T-cell (primary cell): ENCODE results near the gene UFM1. TPM values are rescaled to one million over a fixed set of nuclear protein-coding genes. Genes with fewer than 3 reads are reported as not detected.

Experiments
- ATAC-seq, 4 experiments: fragments of 200-7000 bp in 3 of 4; fragments of 150-1000 bp in 1 of 4; cut with Tn5 transposase; replicated peaks in 1 of 4; 1 replicate in 3 of 4; 2 replicates in 1 of 4; pipeline ENCODE4 v1.10.0; 2021; ENCODE audit warnings: moderate library complexity in 3 of 4, mild to moderate bottlenecking in 2 of 4, moderate number of reproducible peaks in 1 of 4
- CTCF ChIA-PET, 2 donors: fragments of 300-600 bp; sonication (Branson Sonifier 250); formaldehyde crosslinking; loops; one replicate each; lab custom pipeline; 2022; ENCODE audit warnings: antibody characterized with exemption in 2 of 2; lab: Charles Lee
- POLR2A ChIA-PET, 2 donors: fragments of 300-600 bp; sonication (Branson Sonifier 250); formaldehyde crosslinking; loops; one replicate each; lab custom pipeline; 2022; ENCODE audit warnings: antibody characterized with exemption in 2 of 2; lab: Charles Lee
- DNase-seq, 35 experiments: peaks; one replicate each; pipeline versions ENCODE4 v3.0.0 to v3.0.0-alpha.2; 2013 to 2023
- H3K27ac ChIP-seq: one replicate; pipeline ENCODE4 v1.5.1; 2013; ENCODE audit warnings: low read length
- H3K27me3 ChIP-seq, 2 experiments: replicated peaks in 1 of 2; 1 replicate in 1 of 2; 2 replicates in 1 of 2; pipeline versions ENCODE4 v1.6.1 to v1.7.0; 2013; ENCODE audit warnings: low read length in 1 of 2, mixed read lengths in 1 of 2; ENCODE audit not compliant: control insufficient read depth in 2 of 2, insufficient read depth in 2 of 2; ENCODE audit errors: extremely low read depth in 1 of 2
- H3K36me3 ChIP-seq, 2 donors: 1 replicate in 1 of 2; 2 replicates in 1 of 2; pipeline versions ENCODE4 v1.6.1 to v1.7.0; 2013; ENCODE audit warnings: low read length in 1 of 2; ENCODE audit not compliant: control insufficient read depth in 2 of 2, insufficient read depth in 1 of 2; ENCODE audit errors: extremely low read depth in 1 of 2
- H3K4me1 ChIP-seq, 2 experiments: 1 replicate in 1 of 2; 2 replicates in 1 of 2; pipeline versions ENCODE4 v1.6.1 to v1.7.0; 2013; ENCODE audit warnings: low read length in 2 of 2, mixed read lengths in 1 of 2; ENCODE audit not compliant: insufficient read depth in 2 of 2, control insufficient read depth in 1 of 2; ENCODE audit errors: extremely low read depth in 1 of 2
- H3K4me3 ChIP-seq, 2 donors: 1 replicate in 1 of 2; 2 replicates in 1 of 2; pipeline versions ENCODE4 v1.5.1 to v1.7.0; 2013; ENCODE audit warnings: mild to moderate bottlenecking in 2 of 2, low read length in 1 of 2, moderate library complexity in 1 of 2; ENCODE audit not compliant: control insufficient read depth in 1 of 2; ENCODE audit errors: extremely low read depth in 1 of 2
- H3K9me3 ChIP-seq: 2 replicates; pipeline ENCODE4 v1.7.0; 2013
- H3K27ac Mint-ChIP-seq, 2 donors: one replicate each; pipeline ENCODE4 v1.8.0; 2020 to 2021; ENCODE audit warnings: mild to moderate bottlenecking in 2 of 2, mixed read lengths in 2 of 2
- H3K27me3 Mint-ChIP-seq, 2 donors: one replicate each; pipeline ENCODE4 v1.8.0; 2021 to 2022; ENCODE audit warnings: mixed read lengths in 2 of 2
- H3K36me3 Mint-ChIP-seq: one replicate; pipeline ENCODE4 v1.8.0; 2021; ENCODE audit warnings: mixed read lengths
- H3K4me1 Mint-ChIP-seq, 3 donors: one replicate each; pipeline ENCODE4 v1.8.0; 2020 to 2022; ENCODE audit warnings: mixed read lengths in 3 of 3, mild to moderate bottlenecking in 1 of 3
- H3K4me3 Mint-ChIP-seq, 3 donors: one replicate each; pipeline ENCODE4 v1.8.0; 2020 to 2022; ENCODE audit warnings: mild to moderate bottlenecking in 3 of 3, mixed read lengths in 3 of 3, moderate library complexity in 3 of 3
- H3K9me3 Mint-ChIP-seq, 3 donors: one replicate each; pipeline ENCODE4 v1.8.0; 2020 to 2022; ENCODE audit warnings: mixed read lengths in 3 of 3
- WGBS: methylation state at CpG from one replicate; pipeline ENCODE4 v1.1.5; 2013; ENCODE audit warnings: missing lambda C conversion rate; ENCODE audit not compliant: insufficient coverage; 5-methylcytosine and 5-hydroxymethylcytosine counted together
- total RNA-seq, 35 experiments: library from RNA in 6 of 35; stranded (reverse) in 6 of 35; fragments of 120-200 nt in 1 of 35; gene quantifications; one replicate each; pipeline versions ENCODE4 v1.2.1 to v1.2.4 and lab custom pipeline; 2013 to 2026

Gene UFM1
- total RNA-seq, 5 donors from 2014 or later (not counting 1 experiment from before 2014, with no cell fraction given): 54.2 to 72.7 (median 59.7) TPM

- DNase-seq (no peak), ATAC-seq (no peak)
- Histone ChIP-seq H3K9me3 (no peaks in the 10 kb centered on the region), H3K4me3 (no peak overlapping the region), H3K27me3 (no peaks in the 10 kb centered on the region), H3K27ac (no peak overlapping the region), H3K4me1 (no peaks in the 10 kb centered on the region), H3K36me3 (no peaks in the 10 kb centered on the region)
- no peak overlapping the region for H3K27ac Mint-ChIP-seq
- H3K4me3 Mint-ChIP-seq: no peak overlapping the region
- no peaks in the 10 kb centered on the region for H3K36me3 Mint-ChIP-seq
- peaks cover 8 to 10% of the 10 kb centered on the region in 2 donors for H3K27me3 Mint-ChIP-seq
- POLR2A ChIA-PET: no interaction called here
- peaks cover 0 to 3% (median 0%) of the 10 kb centered on the region in 3 donors for H3K9me3 Mint-ChIP-seq
- H3K4me1 Mint-ChIP-seq: no peaks in the 10 kb centered on the region
- CTCF ChIA-PET: no interaction called here
These were observed 33.5 kb upstream of the UFM1 start for GRCh38 chr13:38316129-38316528.

- Histone ChIP-seq H3K9me3 (no peaks in the 10 kb centered on the region), H3K4me3 (no peak overlapping the region), H3K4me1 (no peaks in the 10 kb centered on the region), H3K27me3 (no peaks in the 10 kb centered on the region), H3K36me3 (no peaks in the 10 kb centered on the region), H3K27ac (no peak overlapping the region)
- Mint-ChIP-seq H3K27me3 (peaks cover 10 to 15% of the 10 kb centered on the region in 2 donors), H3K9me3 (no peaks in the 10 kb centered on the region), H3K4me1 (no peaks in the 10 kb centered on the region), H3K27ac (no peak overlapping the region), H3K4me3 (no peak overlapping the region), H3K36me3 (no peaks in the 10 kb centered on the region)
- ChIA-PET CTCF (no interaction called here), POLR2A (no interaction called here)
- DNase-seq (no peak), ATAC-seq (no peak)
- no CpG with 5 or more reads among the region's 5 CpGs for WGBS
These were observed 28.0 kb upstream of the UFM1 start for GRCh38 chr13:38321654-38322053.

- Histone ChIP-seq H3K27ac (no peak overlapping the region), H3K4me1 (no peaks in the 10 kb centered on the region), H3K27me3 (no peaks in the 10 kb centered on the region), H3K36me3 (no peaks in the 10 kb centered on the region), H3K9me3 (no peaks in the 10 kb centered on the region), H3K4me3 (no peak overlapping the region)
- Mint-ChIP-seq H3K27me3 (peaks cover 2 to 11% of the 10 kb centered on the region in 2 donors), H3K36me3 (no peaks in the 10 kb centered on the region), H3K27ac (no peak overlapping the region), H3K4me3 (no peak overlapping the region), H3K9me3 (no peaks in the 10 kb centered on the region), H3K4me1 (no peaks in the 10 kb centered on the region)
- DNase-seq (no peak), ATAC-seq (no peak)
- ChIA-PET CTCF (interaction anchor here in 1 of 2 donors (0.5 kb wide), 1 partner anchor 1169 kb away, joined by 3 read pairs; no protein-coding TSS in a partner anchor), POLR2A (no interaction called here)
- no CpG with 5 or more reads among the region's 1 CpG for WGBS
These were observed 24.2 kb upstream of the UFM1 start for GRCh38 chr13:38325426-38325825.

GRCh38 chr13:38328699-38329098 is 21.0 kb upstream of the UFM1 start:
- Mint-ChIP-seq H3K27me3 (peaks cover 0 to 11% of the 10 kb centered on the region in 2 donors), H3K27ac (no peak overlapping the region), H3K4me1 (no peaks in the 10 kb centered on the region), H3K9me3 (no peaks in the 10 kb centered on the region), H3K4me3 (no peak overlapping the region), H3K36me3 (no peaks in the 10 kb centered on the region)
- no peak overlapping the region for H3K4me3 ChIP-seq
- ChIA-PET POLR2A (no interaction called here), CTCF (no interaction called here)
- no peak for ATAC-seq
- no peak for DNase-seq
- H3K9me3 ChIP-seq: no peaks in the 10 kb centered on the region
- H3K27me3 ChIP-seq: no peaks in the 10 kb centered on the region
- no peak overlapping the region for H3K27ac ChIP-seq
- no peaks in the 10 kb centered on the region for H3K4me1 ChIP-seq
- H3K36me3 ChIP-seq: no peaks in the 10 kb centered on the region
- no CpG with 5 or more reads among the region's 2 CpGs for WGBS

- Histone ChIP-seq H3K4me3 (no peak overlapping the region), H3K27ac (no peak overlapping the region), H3K4me1 (no peaks in the 10 kb centered on the region), H3K36me3 (no peaks in the 10 kb centered on the region), H3K9me3 (no peaks in the 10 kb centered on the region), H3K27me3 (no peaks in the 10 kb centered on the region)
- no peak overlapping the region for H3K4me3 Mint-ChIP-seq
- no peak for ATAC-seq
- CTCF ChIA-PET: no interaction called here
- H3K36me3 Mint-ChIP-seq: no peaks in the 10 kb centered on the region
- H3K4me1 Mint-ChIP-seq: no peaks in the 10 kb centered on the region
- POLR2A ChIA-PET: no interaction called here
- no peak overlapping the region for H3K27ac Mint-ChIP-seq
- no CpG with 5 or more reads among the region's 2 CpGs for WGBS
- H3K27me3 Mint-ChIP-seq: no peaks in the 10 kb centered on the region
- DNase-seq: no peak
- no peaks in the 10 kb centered on the region for H3K9me3 Mint-ChIP-seq
These were observed 14.8 kb upstream of the UFM1 start for GRCh38 chr13:38334845-38335244.

GRCh38 chr13:38338089-38338488 is 11.6 kb upstream of the UFM1 start:
- Histone ChIP-seq H3K9me3 (no peaks in the 10 kb centered on the region), H3K36me3 (no peaks in the 10 kb centered on the region), H3K4me3 (no peak overlapping the region), H3K27me3 (no peaks in the 10 kb centered on the region), H3K27ac (no peak overlapping the region), H3K4me1 (no peaks in the 10 kb centered on the region)
- H3K4me1 Mint-ChIP-seq: no peaks in the 10 kb centered on the region
- DNase-seq: no peak
- POLR2A ChIA-PET: interaction anchor here in 1 of 2 donors (0.7 kb wide), 1 partner anchor 12 kb away, joined by 7 read pairs; the partner anchor contains the start of gene UFM1
- H3K4me3 Mint-ChIP-seq: no peak overlapping the region
- H3K9me3 Mint-ChIP-seq: no peaks in the 10 kb centered on the region
- no peaks in the 10 kb centered on the region for H3K36me3 Mint-ChIP-seq
- no CpG with 5 or more reads among the region's 2 CpGs for WGBS
- CTCF ChIA-PET: no interaction called here
- H3K27ac Mint-ChIP-seq: no peak overlapping the region
- ATAC-seq: no peak
- peaks cover 0 to 2% of the 10 kb centered on the region in 2 donors for H3K27me3 Mint-ChIP-seq

- H3K4me3 Mint-ChIP-seq: no peak overlapping the region
- Histone ChIP-seq H3K36me3 (no peaks in the 10 kb centered on the region), H3K4me1 (no peaks in the 10 kb centered on the region), H3K27me3 (no peaks in the 10 kb centered on the region), H3K27ac (no peak overlapping the region), H3K4me3 (no peak overlapping the region), H3K9me3 (no peaks in the 10 kb centered on the region)
- ChIA-PET CTCF (interaction anchor here in 1 of 2 donors (1.0 kb wide), 1 partner anchor 15 kb away, joined by 3 read pairs; no protein-coding TSS in a partner anchor), POLR2A (no interaction called here)
- no peak overlapping the region for H3K27ac Mint-ChIP-seq
- H3K36me3 Mint-ChIP-seq: no peaks in the 10 kb centered on the region
- no peak for ATAC-seq
- WGBS: no CpG with 5 or more reads among the region's 1 CpG
- no peak for DNase-seq
- H3K27me3 Mint-ChIP-seq: peaks cover 0 to 2% of the 10 kb centered on the region in 2 donors
- no peaks in the 10 kb centered on the region for H3K4me1 Mint-ChIP-seq
- H3K9me3 Mint-ChIP-seq: no peaks in the 10 kb centered on the region
These were observed 9.0 kb upstream of the UFM1 start for GRCh38 chr13:38340624-38341023.
